ENCODE results near the gene CDK9. TPM values are rescaled to one million over a fixed set of nuclear protein-coding genes. Genes with fewer than 3 reads are reported as not detected.
A peak's percentile ranks its signal among the peaks of the same experiment; 100 is the strongest.

The CDK9 gene
- total RNA-seq, 1 donor from 2014 or later: 28.4 TPM

DNA sequence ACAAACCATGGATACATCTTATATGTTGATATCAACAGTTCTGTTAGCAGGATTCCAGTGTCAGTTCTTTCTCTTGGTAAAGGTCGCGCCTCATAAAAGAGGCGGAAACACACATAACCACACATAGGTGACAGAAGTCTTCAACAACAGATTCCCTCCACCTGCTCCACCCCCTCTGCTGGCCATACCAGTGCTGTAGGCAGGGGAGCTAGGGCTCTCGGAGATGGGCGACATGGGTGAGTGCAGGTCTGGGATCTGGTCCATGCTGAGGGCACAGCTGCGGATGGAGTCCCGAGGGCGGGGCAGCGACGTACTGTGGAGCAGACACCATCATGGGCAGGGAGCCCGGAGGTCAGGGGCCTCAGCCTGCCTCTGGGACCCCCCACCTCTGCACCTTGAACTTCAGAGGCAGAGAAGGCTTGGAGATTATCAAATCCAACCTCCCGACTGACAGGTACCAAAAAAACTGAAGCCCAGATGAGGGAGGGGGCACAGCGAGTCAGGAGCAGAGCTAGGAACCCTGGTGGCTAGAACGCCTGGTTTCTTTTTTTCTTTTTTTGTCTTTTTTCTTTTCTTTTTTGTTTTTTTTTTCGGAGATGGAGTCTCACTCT is 38.8 kb upstream of the CDK9 start:
- DNase-seq (ENCODE audit: low read depth): no peak
- TF ChIP-seq, protein P1, sequence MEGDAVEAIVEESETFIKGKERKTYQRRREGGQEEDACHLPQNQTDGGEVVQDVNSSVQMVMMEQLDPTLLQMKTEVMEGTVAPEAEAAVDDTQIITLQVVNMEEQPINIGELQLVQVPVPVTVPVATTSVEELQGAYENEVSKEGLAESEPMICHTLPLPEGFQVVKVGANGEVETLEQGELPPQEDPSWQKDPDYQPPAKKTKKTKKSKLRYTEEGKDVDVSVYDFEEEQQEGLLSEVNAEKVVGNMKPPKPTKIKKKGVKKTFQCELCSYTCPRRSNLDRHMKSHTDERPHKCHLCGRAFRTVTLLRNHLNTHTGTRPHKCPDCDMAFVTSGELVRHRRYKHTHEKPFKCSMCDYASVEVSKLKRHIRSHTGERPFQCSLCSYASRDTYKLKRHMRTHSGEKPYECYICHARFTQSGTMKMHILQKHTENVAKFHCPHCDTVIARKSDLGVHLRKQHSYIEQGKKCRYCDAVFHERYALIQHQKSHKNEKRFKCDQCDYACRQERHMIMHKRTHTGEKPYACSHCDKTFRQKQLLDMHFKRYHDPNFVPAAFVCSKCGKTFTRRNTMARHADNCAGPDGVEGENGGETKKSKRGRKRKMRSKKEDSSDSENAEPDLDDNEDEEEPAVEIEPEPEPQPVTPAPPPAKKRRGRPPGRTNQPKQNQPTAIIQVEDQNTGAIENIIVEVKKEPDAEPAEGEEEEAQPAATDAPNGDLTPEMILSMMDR (conservative IDR thresholded peaks at IDR 0.05; ENCODE audit: low read depth, low read length): peak; percentile 12
- no peak overlapping the region for H3K4me3 ChIP-seq (ENCODE audit: low read depth, low read length)

- DNase-seq (ENCODE audit: low read depth): no peak
- TF ChIP-seq, protein P1 (conservative IDR thresholded peaks at IDR 0.05; ENCODE audit: low read depth, low read length): no peak
- H3K4me3 ChIP-seq (ENCODE audit: low read depth, low read length): no peak overlapping the region
Observed at GRCh38 chr9:127749090-127749787, 36.6 kb upstream of the CDK9 start.

DNA sequence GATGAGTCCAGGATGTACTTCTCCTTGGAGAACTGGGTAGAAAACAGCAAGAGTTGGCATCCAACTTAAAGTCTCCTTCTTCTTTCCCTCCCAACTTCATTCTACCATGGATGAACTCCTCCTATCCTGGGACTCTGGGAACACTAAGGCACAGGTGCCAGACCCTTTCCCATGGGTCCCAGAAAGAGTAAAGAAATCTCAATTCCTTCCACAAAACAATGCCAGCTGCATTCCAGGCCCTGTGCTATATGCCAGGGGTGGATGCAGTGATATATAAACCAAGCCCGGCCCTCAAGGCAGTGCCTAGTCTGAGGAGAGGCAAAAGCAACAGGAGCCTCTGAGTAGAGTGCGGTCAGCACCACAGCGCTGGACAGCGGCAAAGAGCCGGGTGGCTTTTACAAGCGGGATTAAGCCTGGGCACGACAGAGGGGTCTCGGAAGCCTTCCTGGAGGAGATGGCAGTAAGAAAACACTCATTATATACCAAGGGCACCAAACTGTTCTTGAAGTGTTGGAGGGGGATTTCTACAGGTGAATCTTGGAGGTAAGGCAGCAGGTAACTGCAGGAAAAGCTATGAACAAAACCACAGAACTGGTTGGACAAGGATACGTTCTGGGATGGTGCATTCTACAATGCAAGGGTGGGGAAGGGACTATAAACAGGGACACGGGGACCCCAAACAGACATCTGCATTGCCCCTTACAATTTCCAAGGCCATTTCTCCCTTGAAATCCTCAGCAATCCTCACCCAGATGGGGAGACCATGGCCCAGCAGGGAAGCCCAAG is 34.4 kb upstream of the CDK9 start:
- TF ChIP-seq, protein P1 (conservative IDR thresholded peaks at IDR 0.05; ENCODE audit: low read depth, low read length): no peak
- no peak for DNase-seq (ENCODE audit: low read depth)

DNA sequence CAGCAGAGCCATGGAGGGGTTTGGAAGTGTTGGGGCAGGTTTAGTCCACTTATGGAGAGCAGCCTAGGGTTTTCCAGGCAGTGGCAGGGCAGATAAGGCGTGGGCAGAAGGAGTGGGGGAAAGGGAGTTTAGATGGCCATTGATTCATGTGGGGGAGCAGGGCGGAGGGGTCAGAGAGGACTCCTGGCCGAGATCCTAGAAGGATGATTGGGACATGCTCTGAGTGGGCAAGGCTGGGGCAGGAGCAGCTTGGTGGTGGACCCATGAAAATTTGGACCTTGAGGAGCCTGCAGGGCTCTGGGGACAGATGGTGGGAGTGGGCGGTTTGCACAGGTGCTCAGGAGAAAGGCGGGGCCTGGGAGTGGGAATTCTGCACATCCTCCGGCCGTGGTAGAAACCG is 32.7 kb upstream of the CDK9 start:
- TF ChIP-seq, protein P1 (conservative IDR thresholded peaks at IDR 0.05; ENCODE audit: low read depth, low read length): no peak
- no peak overlapping the region for H3K4me3 ChIP-seq (ENCODE audit: low read depth, low read length)
- DNase-seq (ENCODE audit: low read depth): no peak

More for the DNA sequence above, 34.4 kb upstream of the CDK9 start:
- no peak overlapping the region for H3K4me3 ChIP-seq (ENCODE audit: low read depth, low read length)

DNA sequence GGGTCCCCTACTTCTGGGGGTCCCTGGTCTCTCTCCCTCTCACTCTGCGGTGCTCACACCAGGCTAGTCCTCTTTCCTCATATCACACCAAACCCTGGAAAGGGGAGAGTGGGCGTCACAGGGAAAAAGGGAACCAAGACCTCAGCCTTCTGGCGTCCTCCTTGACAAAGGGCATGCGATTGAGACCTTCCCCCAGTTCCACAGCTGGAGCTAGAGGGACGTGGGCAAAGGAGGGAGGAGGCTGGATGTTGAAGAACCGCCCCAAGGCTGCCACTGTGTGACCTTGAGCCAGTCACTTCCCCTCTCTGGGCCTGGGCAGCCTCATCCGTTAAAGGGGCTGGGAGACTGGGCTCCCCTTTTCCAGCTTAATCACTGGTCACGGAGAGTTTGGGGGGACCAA is 32.2 kb upstream of the CDK9 start:
- TF ChIP-seq, protein P1 (conservative IDR thresholded peaks at IDR 0.05; ENCODE audit: low read depth, low read length): no peak
- H3K4me3 ChIP-seq (ENCODE audit: low read depth, low read length): no peak overlapping the region
- no peak for DNase-seq (ENCODE audit: low read depth)

DNA sequence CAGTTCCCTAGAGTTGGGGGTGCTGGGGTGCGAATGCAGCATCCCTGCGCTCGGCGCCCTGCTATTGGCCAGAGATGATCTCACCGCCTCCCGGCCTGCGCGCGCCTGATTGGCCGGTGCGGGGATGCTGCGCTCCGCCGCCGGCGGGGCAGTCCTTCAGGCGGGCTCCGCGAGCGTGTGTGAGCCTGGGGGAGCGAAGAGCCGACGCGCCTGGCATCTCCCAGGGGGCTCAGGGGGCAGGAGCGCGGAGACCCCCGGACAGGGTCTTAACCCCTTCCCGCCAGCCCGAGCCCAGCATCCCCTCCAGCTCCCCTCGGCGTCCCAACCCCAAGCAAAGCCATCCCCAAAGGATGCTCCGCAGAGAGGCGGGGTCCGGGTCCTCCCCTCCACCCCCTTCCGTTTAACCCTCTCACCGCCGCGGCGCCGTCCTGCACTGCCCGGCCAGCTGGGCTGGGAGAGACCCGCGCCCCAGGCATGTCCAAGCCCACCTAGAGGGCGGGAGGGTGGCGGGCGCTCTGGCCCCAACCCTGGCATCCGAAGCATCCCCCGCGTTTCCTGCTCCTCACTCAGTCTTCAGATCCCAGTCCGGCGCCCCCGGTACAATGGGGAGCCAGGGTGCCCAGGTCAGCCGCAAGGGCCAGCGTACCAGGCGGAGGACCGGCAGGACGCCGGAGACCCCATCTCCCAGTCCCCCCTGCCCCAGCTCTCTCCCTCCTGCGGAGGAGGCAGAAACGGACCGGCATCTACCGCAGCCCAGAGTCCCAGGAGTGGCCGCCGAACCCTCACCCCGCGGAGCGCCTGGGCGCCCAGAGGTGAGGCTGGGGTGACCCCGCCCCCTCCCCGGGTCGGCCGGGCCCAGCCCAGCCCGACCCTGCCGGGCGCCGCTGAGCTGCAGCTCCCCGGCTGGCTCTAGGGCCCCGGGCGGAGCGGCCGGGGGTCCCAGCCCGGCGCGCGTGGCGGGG is 31.5 kb upstream of the CDK9 start:
- TF ChIP-seq, protein P1 (conservative IDR thresholded peaks at IDR 0.05; ENCODE audit: low read depth, low read length): no peak
- H3K4me3 ChIP-seq (ENCODE audit: low read depth, low read length): no peak overlapping the region
- no peak for DNase-seq (ENCODE audit: low read depth)

Measured in epithelial cell of proximal tubule (primary cell).